ENCODE data around the gene TRMU.
A peak's percentile ranks its signal among the peaks of the same experiment; 100 is the strongest.

The TRMU gene

GRCh38 chr22:46364341-46365165 lies 29.0 kb downstream of the TRMU start:
- no peak overlapping the region for H3K4me3 Mint-ChIP-seq
- no peaks in the 10 kb centered on the region for H3K9me3 Mint-ChIP-seq
- ATAC-seq (no peak), DNase-seq (no peak)
- no peaks in the 10 kb centered on the region for H3K27me3 Mint-ChIP-seq
- H3K4me1 Mint-ChIP-seq = no peaks in the 10 kb centered on the region
- H3K36me3 Mint-ChIP-seq (ENCODE audit: low read depth) = peaks cover 3% of the 10 kb centered on the region
- H3K27ac Mint-ChIP-seq = no peak overlapping the region

GRCh38 chr22:46365166-46365624 lies 29.7 kb downstream of the TRMU start:
- DNase-seq (no peak), ATAC-seq (no peak)
- H3K36me3 Mint-ChIP-seq (ENCODE audit: low read depth) = peaks cover 3% of the 10 kb centered on the region
- no peaks in the 10 kb centered on the region for H3K9me3 Mint-ChIP-seq
- no peak overlapping the region for H3K4me3 Mint-ChIP-seq
- no peak overlapping the region for H3K27ac Mint-ChIP-seq
- peaks cover 4% of the 10 kb centered on the region for H3K4me1 Mint-ChIP-seq
- H3K27me3 Mint-ChIP-seq = no peaks in the 10 kb centered on the region

- Mint-ChIP-seq H3K36me3 (ENCODE audit: low read depth) (no peaks in the 10 kb centered on the region), H3K9me3 (no peaks in the 10 kb centered on the region), H3K4me3 (no peak overlapping the region), H3K4me1 (peaks cover 15% of the 10 kb centered on the region), H3K27me3 (no peaks in the 10 kb centered on the region), H3K27ac (no peak overlapping the region)
- ATAC-seq = no peak
- DNase-seq = no peak
Observed at GRCh38 chr22:46366327-46366731, 30.8 kb downstream of the TRMU start.

- H3K4me3 Mint-ChIP-seq = peak overlapping the region; percentile 21
- ATAC-seq = no peak
Observed at GRCh38 chr22:46366801-46367706, 31.5 kb downstream of the TRMU start.

GRCh38 chr22:46367707-46368191 lies 32.2 kb downstream of the TRMU start:
- Mint-ChIP-seq H3K4me3 (no peak overlapping the region), H3K4me1 (peaks cover 21% of the 10 kb centered on the region), H3K27me3 (peaks cover under 1% of the 10 kb centered on the region), H3K36me3 (ENCODE audit: low read depth) (no peaks in the 10 kb centered on the region), H3K27ac (no peak overlapping the region), H3K9me3 (no peaks in the 10 kb centered on the region)
- ATAC-seq (peak; percentile 57), DNase-seq (peak; percentile 83)

More at GRCh38 chr22:46366801-46367706, 31.5 kb downstream of the TRMU start:
- Mint-ChIP-seq H3K36me3 (ENCODE audit: low read depth) (no peaks in the 10 kb centered on the region), H3K9me3 (no peaks in the 10 kb centered on the region), H3K27ac (no peak overlapping the region), H3K4me1 (peaks cover 18% of the 10 kb centered on the region), H3K27me3 (no peaks in the 10 kb centered on the region)
- no peak for DNase-seq

- H3K4me3 Mint-ChIP-seq = no peak overlapping the region
- H3K36me3 Mint-ChIP-seq (ENCODE audit: low read depth) = no peaks in the 10 kb centered on the region
- H3K27me3 Mint-ChIP-seq = peaks cover 4% of the 10 kb centered on the region
- H3K4me1 Mint-ChIP-seq = peaks cover 25% of the 10 kb centered on the region
- no peaks in the 10 kb centered on the region for H3K9me3 Mint-ChIP-seq
- no peak overlapping the region for H3K27ac Mint-ChIP-seq
- no peak for DNase-seq
- no peak for ATAC-seq
Observed at GRCh38 chr22:46368422-46368821, 32.9 kb downstream of the TRMU start.

- H3K9me3 Mint-ChIP-seq = no peaks in the 10 kb centered on the region
- H3K4me1 Mint-ChIP-seq = peaks cover 30% of the 10 kb centered on the region
- H3K36me3 Mint-ChIP-seq (ENCODE audit: low read depth) = no peaks in the 10 kb centered on the region
- DNase-seq (no peak), ATAC-seq (no peak)
- peaks cover 4% of the 10 kb centered on the region for H3K27me3 Mint-ChIP-seq
- no peak overlapping the region for H3K27ac Mint-ChIP-seq
- no peak overlapping the region for H3K4me3 Mint-ChIP-seq
Observed at GRCh38 chr22:46368871-46369715, 33.6 kb downstream of the TRMU start.

GRCh38 chr22:46369716-46370583 lies 34.4 kb downstream of the TRMU start:
- DNase-seq (no peak), ATAC-seq (no peak)
- H3K4me1 Mint-ChIP-seq = peaks cover 34% of the 10 kb centered on the region
- no peak overlapping the region for H3K4me3 Mint-ChIP-seq
- no peak overlapping the region for H3K27ac Mint-ChIP-seq
- no peaks in the 10 kb centered on the region for H3K9me3 Mint-ChIP-seq
- H3K27me3 Mint-ChIP-seq = peaks cover 6% of the 10 kb centered on the region
- no peaks in the 10 kb centered on the region for H3K36me3 Mint-ChIP-seq (ENCODE audit: low read depth)

- H3K36me3 Mint-ChIP-seq (ENCODE audit: low read depth) = peaks cover under 1% of the 10 kb centered on the region
- H3K27me3 Mint-ChIP-seq = peaks cover 8% of the 10 kb centered on the region
- ATAC-seq (no peak), DNase-seq (no peak)
- no peak overlapping the region for H3K4me3 Mint-ChIP-seq
- H3K9me3 Mint-ChIP-seq = peaks cover 2% of the 10 kb centered on the region
- peaks cover 34% of the 10 kb centered on the region for H3K4me1 Mint-ChIP-seq
- H3K27ac Mint-ChIP-seq = no peak overlapping the region
Observed at GRCh38 chr22:46370584-46371291, 35.2 kb downstream of the TRMU start.

- Mint-ChIP-seq H3K4me3 (no peak overlapping the region), H3K36me3 (ENCODE audit: low read depth) (peaks cover 6% of the 10 kb centered on the region), H3K27ac (no peak overlapping the region), H3K27me3 (peaks cover 12% of the 10 kb centered on the region), H3K4me1 (peaks cover 34% of the 10 kb centered on the region), H3K9me3 (peaks cover 5% of the 10 kb centered on the region)
- DNase-seq (no peak), ATAC-seq (no peak)
Observed at GRCh38 chr22:46371623-46372226, 36.2 kb downstream of the TRMU start.

- Mint-ChIP-seq H3K27ac (no peak overlapping the region), H3K9me3 (peaks cover 5% of the 10 kb centered on the region), H3K27me3 (peaks cover 12% of the 10 kb centered on the region), H3K4me3 (no peak overlapping the region), H3K36me3 (ENCODE audit: low read depth) (peaks cover 6% of the 10 kb centered on the region), H3K4me1 (peaks cover 34% of the 10 kb centered on the region)
- ATAC-seq (no peak), DNase-seq (no peak)
Observed at GRCh38 chr22:46372686-46373085, 37.2 kb downstream of the TRMU start.

GRCh38 chr22:46373159-46373558 lies 37.6 kb downstream of the TRMU start:
- Mint-ChIP-seq H3K4me3 (no peak overlapping the region), H3K9me3 (peaks cover 5% of the 10 kb centered on the region), H3K36me3 (ENCODE audit: low read depth) (peaks cover 6% of the 10 kb centered on the region), H3K27me3 (peaks cover 12% of the 10 kb centered on the region), H3K4me1 (peaks cover 34% of the 10 kb centered on the region), H3K27ac (no peak overlapping the region)
- no peak for ATAC-seq
- DNase-seq = no peak
